ENCODE data around the gene PRCD.
"Not testable (repeated sequence)": the region's sequence is repeated elsewhere in the genome, so short reads cannot be mapped to it uniquely, and the experiment has no call there.

The PRCD gene

GRCh38 chr17:76532072-76532651 is 7.7 kb upstream of the PRCD start:
- no peak for TF ChIP-seq CTCF (conservative IDR thresholded peaks at IDR 0.05)
- H3K27ac ChIP-seq = no peak overlapping the region

GRCh38 chr17:76533640-76534359 is 6.0 kb upstream of the PRCD start:
- H3K27ac ChIP-seq = not testable (repeated sequence)

- no peak for TF ChIP-seq CTCF (conservative IDR thresholded peaks at IDR 0.05)
- H3K27ac ChIP-seq = no peak overlapping the region
Measured at GRCh38 chr17:76534831-76535732, 4.8 kb upstream of the PRCD start.

GRCh38 chr17:76535788-76536510 is 3.9 kb upstream of the PRCD start:
- no peak overlapping the region for H3K27ac ChIP-seq

GRCh38 chr17:76536511-76537287 is 3.1 kb upstream of the PRCD start:
- TF ChIP-seq CTCF (conservative IDR thresholded peaks at IDR 0.05) = no peak
- no peak overlapping the region for H3K27ac ChIP-seq

More at GRCh38 chr17:76535788-76536510, 3.9 kb upstream of the PRCD start:
- TF ChIP-seq CTCF (conservative IDR thresholded peaks at IDR 0.05) = no peak

- TF ChIP-seq CTCF (conservative IDR thresholded peaks at IDR 0.05) = no peak
- H3K27ac ChIP-seq = no peak overlapping the region
Measured at GRCh38 chr17:76537288-76537577, 2.6 kb upstream of the PRCD start.

GRCh38 chr17:76537578-76538280 is 2.1 kb upstream of the PRCD start, which contains the start of gene CYGB:
TSS of gene CYGB (minus strand) at chr17:76537709. CDS start at chr17:76537542, 167 bp downstream.
- TF ChIP-seq CTCF (conservative IDR thresholded peaks at IDR 0.05) = no peak
- no peak within 1 kb of the TSS for H3K27ac ChIP-seq
